ENCODE measurements around the gene C6orf120.

DNA sequence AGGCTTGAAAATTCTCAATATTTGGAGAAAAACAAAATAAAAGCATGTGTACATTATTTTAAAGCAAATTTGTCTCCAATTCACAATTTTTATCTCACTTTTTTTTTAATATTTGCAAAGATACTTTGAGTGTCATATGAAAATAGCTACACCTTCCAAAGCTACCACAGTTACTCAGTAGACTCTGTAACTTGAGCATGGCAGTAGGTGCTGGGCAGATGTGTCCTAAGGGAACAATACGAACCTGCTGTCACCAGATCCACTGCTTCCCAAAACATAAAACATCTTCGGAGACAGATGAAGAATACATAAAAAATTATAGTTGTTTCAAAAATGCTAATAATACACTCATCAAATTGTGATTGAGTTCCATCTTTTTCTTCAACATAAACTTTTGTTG is 10.7 kb upstream of the C6orf120 start:
- TF ChIP-seq, protein P1, sequence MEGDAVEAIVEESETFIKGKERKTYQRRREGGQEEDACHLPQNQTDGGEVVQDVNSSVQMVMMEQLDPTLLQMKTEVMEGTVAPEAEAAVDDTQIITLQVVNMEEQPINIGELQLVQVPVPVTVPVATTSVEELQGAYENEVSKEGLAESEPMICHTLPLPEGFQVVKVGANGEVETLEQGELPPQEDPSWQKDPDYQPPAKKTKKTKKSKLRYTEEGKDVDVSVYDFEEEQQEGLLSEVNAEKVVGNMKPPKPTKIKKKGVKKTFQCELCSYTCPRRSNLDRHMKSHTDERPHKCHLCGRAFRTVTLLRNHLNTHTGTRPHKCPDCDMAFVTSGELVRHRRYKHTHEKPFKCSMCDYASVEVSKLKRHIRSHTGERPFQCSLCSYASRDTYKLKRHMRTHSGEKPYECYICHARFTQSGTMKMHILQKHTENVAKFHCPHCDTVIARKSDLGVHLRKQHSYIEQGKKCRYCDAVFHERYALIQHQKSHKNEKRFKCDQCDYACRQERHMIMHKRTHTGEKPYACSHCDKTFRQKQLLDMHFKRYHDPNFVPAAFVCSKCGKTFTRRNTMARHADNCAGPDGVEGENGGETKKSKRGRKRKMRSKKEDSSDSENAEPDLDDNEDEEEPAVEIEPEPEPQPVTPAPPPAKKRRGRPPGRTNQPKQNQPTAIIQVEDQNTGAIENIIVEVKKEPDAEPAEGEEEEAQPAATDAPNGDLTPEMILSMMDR (IDR thresholded peaks at IDR 0.05): no peak
- TF ChIP-seq POLR2A (IDR thresholded peaks at IDR 0.05): no peak
